Thyroid gland (tissue), 4 donors: Measurements from ENCODE around the gene NLE1. TPM values are rescaled to one million over a fixed set of nuclear protein-coding genes. Genes with fewer than 3 reads are reported as not detected.

Experiments used
- DNase-seq, 2 donors: peaks; one replicate each; pipeline ENCODE4 v3.0.0-alpha.2; 2019
- H3K27ac ChIP-seq, 3 donors: fragments of 200-600 bp; sonication (generic); 1 replicate in 2 of 3; 2 replicates in 1 of 3; pipeline ENCODE4 v1.5.1; 2016 to 2019; ENCODE audit warnings: mild to moderate bottlenecking in 1 of 3, moderate library complexity in 1 of 3
- H3K27me3 ChIP-seq: fragments of 200-600 bp; sonication (generic); one replicate; pipeline ENCODE4 v1.5.1; 2019
- H3K36me3 ChIP-seq, 2 donors: fragments of 200-600 bp; sonication (generic); one replicate each; pipeline ENCODE4 v1.5.1; 2016 to 2019
- H3K4me1 ChIP-seq, 2 donors: fragments of 200-600 bp; sonication (generic); one replicate each; pipeline ENCODE4 v1.5.1; 2017 to 2019
- H3K4me3 ChIP-seq, 3 donors: fragments of 200-600 bp; sonication (generic); replicated peaks in 1 of 3; 1 replicate in 2 of 3; 2 replicates in 1 of 3; pipeline ENCODE4 v1.5.1; 2016; ENCODE audit warnings: mild to moderate bottlenecking in 1 of 3
- H3K9me3 ChIP-seq: fragments of 200-600 bp; sonication (generic); one replicate; pipeline ENCODE4 v1.5.1; 2017
- POLR2A ChIP-seq, 2 donors: fragments of 450-650 bp; IDR thresholded peaks; one replicate each; pipeline ENCODE4 v1.6.1; 2017; ENCODE audit warnings: antibody characterized with exemption in 2 of 2, mild to moderate bottlenecking in 2 of 2, moderate library complexity in 1 of 2
- WGBS, 2 donors: methylation state at CpG; one replicate each; pipeline ENCODE4 v1.1.5; 2017; 5-methylcytosine and 5-hydroxymethylcytosine counted together
- intact Hi-C: fragments of 100-400 bp; cut with DNase I; formaldehyde crosslinking; loops from one replicate; pipeline ENCODE4 v1.15.1; 2023
- total RNA-seq, 4 donors: library from RNA; depleted of rRNA; stranded (reverse); fragments of >200 nt; gene quantifications; one replicate each; pipeline ENCODE4 v1.2.3, GENCODE V29; 2016
- TF ChIP-seq, protein P1 (sequence below), 6 experiments: fragments of 200-600 bp in 3 of 6; fragments of 450-650 bp in 3 of 6; sonication (generic) in 3 of 6; IDR thresholded peaks; one replicate each; pipeline ENCODE4 v1.5.1; 2016 to 2019; ENCODE audit warnings: antibody characterized with exemption in 6 of 6, mild to moderate bottlenecking in 2 of 6, inconsistent platforms in 1 of 6, moderate library complexity in 1 of 6

The NLE1 gene
- total RNA-seq, 4 donors from 2014 or later, result 9.7 to 13.6 (median 11.6) TPM

DNA sequence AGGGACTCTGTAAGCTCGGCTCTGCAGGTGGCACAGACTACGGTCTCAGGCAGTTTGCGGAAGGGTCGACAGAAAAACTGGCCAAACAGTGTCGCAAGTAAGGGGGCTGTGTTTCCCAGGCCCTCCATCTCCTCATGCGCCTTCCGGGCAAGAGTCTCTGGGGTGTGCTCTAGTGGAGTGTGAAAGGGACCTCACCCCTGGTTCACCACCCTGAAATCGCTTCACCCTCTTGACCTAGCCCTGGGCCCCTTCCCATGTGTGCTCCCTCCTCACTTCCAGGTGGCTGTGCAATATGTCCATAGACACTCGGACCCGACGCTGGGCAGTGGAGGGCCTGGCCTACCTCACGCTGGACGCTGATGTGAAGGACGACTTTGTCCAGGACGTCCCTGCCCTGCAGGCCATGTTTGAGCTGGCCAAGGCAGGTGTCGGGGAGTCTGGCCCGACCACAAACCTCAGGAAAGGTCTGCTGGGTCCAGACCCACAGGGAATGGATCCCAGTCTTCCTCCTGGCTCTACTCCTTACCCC lies 27.8 kb upstream of the NLE1 start:
- Histone ChIP-seq H3K36me3 (no peaks in the 10 kb centered on the region), H3K4me3 (no peak overlapping the region), H3K4me1 (no peaks in the 10 kb centered on the region), H3K9me3 (no peaks in the 10 kb centered on the region), H3K27me3 (no peaks in the 10 kb centered on the region), H3K27ac (no peak overlapping the region)
- WGBS, 2 donors, result 85 to 89% methylated on average over 17 of the region's 17 CpGs
- no peak for DNase-seq
- intact Hi-C loops, result loop anchor here (10.0 kb wide), 1 partner anchor 365 kb away; the partner anchor contains the start of gene SLFN12L
- TF ChIP-seq POLR2A (IDR thresholded peaks at IDR 0.05), result no peak
- TF ChIP-seq, protein P1, sequence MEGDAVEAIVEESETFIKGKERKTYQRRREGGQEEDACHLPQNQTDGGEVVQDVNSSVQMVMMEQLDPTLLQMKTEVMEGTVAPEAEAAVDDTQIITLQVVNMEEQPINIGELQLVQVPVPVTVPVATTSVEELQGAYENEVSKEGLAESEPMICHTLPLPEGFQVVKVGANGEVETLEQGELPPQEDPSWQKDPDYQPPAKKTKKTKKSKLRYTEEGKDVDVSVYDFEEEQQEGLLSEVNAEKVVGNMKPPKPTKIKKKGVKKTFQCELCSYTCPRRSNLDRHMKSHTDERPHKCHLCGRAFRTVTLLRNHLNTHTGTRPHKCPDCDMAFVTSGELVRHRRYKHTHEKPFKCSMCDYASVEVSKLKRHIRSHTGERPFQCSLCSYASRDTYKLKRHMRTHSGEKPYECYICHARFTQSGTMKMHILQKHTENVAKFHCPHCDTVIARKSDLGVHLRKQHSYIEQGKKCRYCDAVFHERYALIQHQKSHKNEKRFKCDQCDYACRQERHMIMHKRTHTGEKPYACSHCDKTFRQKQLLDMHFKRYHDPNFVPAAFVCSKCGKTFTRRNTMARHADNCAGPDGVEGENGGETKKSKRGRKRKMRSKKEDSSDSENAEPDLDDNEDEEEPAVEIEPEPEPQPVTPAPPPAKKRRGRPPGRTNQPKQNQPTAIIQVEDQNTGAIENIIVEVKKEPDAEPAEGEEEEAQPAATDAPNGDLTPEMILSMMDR (IDR thresholded peaks at IDR 0.05), result no peak

DNA sequence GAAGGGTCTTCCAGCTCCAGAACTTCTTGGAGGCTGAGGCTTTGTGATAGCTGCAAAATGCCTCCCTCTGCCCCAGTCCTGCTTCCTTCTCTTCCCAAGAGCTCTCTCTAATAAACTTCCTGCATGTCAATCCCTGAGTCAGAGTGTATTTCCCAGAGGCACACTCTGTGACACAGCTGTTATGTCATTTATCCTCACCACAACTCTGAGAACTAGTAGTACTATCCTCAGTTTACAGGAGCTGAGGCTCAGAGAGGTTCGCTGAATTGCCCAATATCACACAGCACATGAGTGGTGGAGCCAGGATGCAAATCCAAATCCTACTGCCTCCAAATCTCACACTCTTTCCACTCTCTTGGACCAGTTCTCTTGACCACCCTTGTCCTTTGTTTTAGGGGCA lies 25.6 kb upstream of the NLE1 start:
- Histone ChIP-seq H3K4me3 (no peak overlapping the region), H3K9me3 (no peaks in the 10 kb centered on the region), H3K27ac (no peak overlapping the region), H3K36me3 (no peaks in the 10 kb centered on the region), H3K4me1 (no peaks in the 10 kb centered on the region), H3K27me3 (no peaks in the 10 kb centered on the region)
- no peak for DNase-seq
- intact Hi-C loops, result no loop called here
- 75 to 88% methylated on average over 1 of the region's 1 CpG for WGBS, 2 donors
- TF ChIP-seq, protein P1 (IDR thresholded peaks at IDR 0.05), result no peak
- TF ChIP-seq POLR2A (IDR thresholded peaks at IDR 0.05), result no peak

GRCh38 chr17:35167046-35167445 lies 24.9 kb upstream of the NLE1 start:
- 43 to 54% methylated on average over 2 to 3 of the region's 3 CpGs for WGBS, 2 donors
- intact Hi-C loops, result no loop called here
- no peak for TF ChIP-seq POLR2A (IDR thresholded peaks at IDR 0.05)
- TF ChIP-seq, protein P1 (IDR thresholded peaks at IDR 0.05), result no peak
- no peak overlapping the region for H3K4me3 ChIP-seq
- no peak overlapping the region for H3K27ac ChIP-seq
- H3K9me3 ChIP-seq, result no peaks in the 10 kb centered on the region
- H3K4me1 ChIP-seq, result no peaks in the 10 kb centered on the region
- no peaks in the 10 kb centered on the region for H3K36me3 ChIP-seq
- no peak for DNase-seq
- H3K27me3 ChIP-seq, result no peaks in the 10 kb centered on the region

GRCh38 chr17:35166526-35166925 lies 24.4 kb upstream of the NLE1 start:
- no peaks in the 10 kb centered on the region for H3K36me3 ChIP-seq
- intact Hi-C loops, result no loop called here
- no peaks in the 10 kb centered on the region for H3K4me1 ChIP-seq
- WGBS, 2 donors, result 73 to 91% methylated on average over 2 to 4 of the region's 5 CpGs
- no peak for DNase-seq
- H3K4me3 ChIP-seq, result no peak overlapping the region
- TF ChIP-seq POLR2A (IDR thresholded peaks at IDR 0.05), result no peak
- TF ChIP-seq, protein P1 (IDR thresholded peaks at IDR 0.05), result no peak
- H3K27ac ChIP-seq, result no peak overlapping the region
- H3K27me3 ChIP-seq, result no peaks in the 10 kb centered on the region
- no peaks in the 10 kb centered on the region for H3K9me3 ChIP-seq

GRCh38 chr17:35164716-35165115 lies 22.6 kb upstream of the NLE1 start:
- Histone ChIP-seq H3K4me1 (no peaks in the 10 kb centered on the region), H3K27ac (no peak overlapping the region), H3K27me3 (no peaks in the 10 kb centered on the region), H3K36me3 (no peaks in the 10 kb centered on the region), H3K4me3 (no peak overlapping the region), H3K9me3 (no peaks in the 10 kb centered on the region)
- TF ChIP-seq POLR2A (IDR thresholded peaks at IDR 0.05), result no peak
- TF ChIP-seq, protein P1 (IDR thresholded peaks at IDR 0.05), result no peak
- intact Hi-C loops, result no loop called here
- WGBS, 2 donors, result 71 to 77% methylated on average over 5 of the region's 5 CpGs
- DNase-seq, result no peak
